ENCODE data around the gene NF1.

NF1 gene

DNA sequence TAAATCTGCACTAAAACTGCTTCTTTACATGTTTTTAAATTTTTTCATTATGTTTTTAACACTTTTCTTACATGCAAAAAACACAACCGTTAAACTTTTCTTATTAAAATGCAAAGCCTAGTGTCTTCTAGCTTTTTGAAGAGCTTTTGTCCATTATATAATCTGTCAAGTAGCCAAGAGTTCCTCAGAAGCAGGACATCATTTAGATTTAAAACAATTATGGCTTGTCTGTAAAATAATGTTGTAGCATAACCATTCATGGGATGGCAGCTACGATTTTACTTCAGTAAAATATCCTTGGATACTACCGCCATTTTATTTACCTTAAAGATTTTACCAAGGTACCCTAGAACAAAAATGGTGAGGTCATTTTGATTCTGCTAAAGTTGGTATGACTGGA is 199.5 kb downstream of the NF1 start:
- no peak overlapping the region for H3K27ac ChIP-seq (ENCODE audit: extremely low read depth, low read depth, low read length)
- peaks cover 9 to 10% of the 10 kb centered on the region in 2 experiments; a peak in 2 of 3 replicates for H3K36me3 ChIP-seq (ENCODE audit: control insufficient read depth in 2 of 2, insufficient read depth in 1 of 2, low read length in 2 of 2)
- no peak overlapping the region for H3K4me3 ChIP-seq (ENCODE audit: low read depth, low read length)
- TF ChIP-seq ZNF660 (tag by site-specific recombination; IDR thresholded peaks at IDR 0.05) (no peak), TCF7L2 (IDR thresholded peaks at IDR 0.05; ENCODE audit: borderline replicate concordance, low read depth, low read length) (no peak), ZNF157 (tag by site-specific recombination; IDR thresholded peaks at IDR 0.05) (no peak), ZNF114 (tag by site-specific recombination; IDR thresholded peaks at IDR 0.05) (no peak), ZNF449 (tag by site-specific recombination; IDR thresholded peaks at IDR 0.05) (no peak), ZNF624 (tag by site-specific recombination; IDR thresholded peaks at IDR 0.05) (no peak), ZNF248 (tag by site-specific recombination; IDR thresholded peaks at IDR 0.05) (no peak), SALL2 (tag by site-specific recombination; IDR thresholded peaks at IDR 0.05; ENCODE audit: borderline replicate concordance) (no peak), SCRT1 (tag by site-specific recombination; IDR thresholded peaks at IDR 0.05; ENCODE audit: borderline replicate concordance) (no peak)
- TF ChIP-seq, protein P1, sequence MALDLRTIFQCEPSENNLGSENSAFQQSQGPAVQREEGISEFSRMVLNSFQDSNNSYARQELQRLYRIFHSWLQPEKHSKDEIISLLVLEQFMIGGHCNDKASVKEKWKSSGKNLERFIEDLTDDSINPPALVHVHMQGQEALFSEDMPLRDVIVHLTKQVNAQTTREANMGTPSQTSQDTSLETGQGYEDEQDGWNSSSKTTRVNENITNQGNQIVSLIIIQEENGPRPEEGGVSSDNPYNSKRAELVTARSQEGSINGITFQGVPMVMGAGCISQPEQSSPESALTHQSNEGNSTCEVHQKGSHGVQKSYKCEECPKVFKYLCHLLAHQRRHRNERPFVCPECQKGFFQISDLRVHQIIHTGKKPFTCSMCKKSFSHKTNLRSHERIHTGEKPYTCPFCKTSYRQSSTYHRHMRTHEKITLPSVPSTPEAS (tag by site-specific recombination; IDR thresholded peaks at IDR 0.05) = no peak
- TF ChIP-seq, protein P2, sequence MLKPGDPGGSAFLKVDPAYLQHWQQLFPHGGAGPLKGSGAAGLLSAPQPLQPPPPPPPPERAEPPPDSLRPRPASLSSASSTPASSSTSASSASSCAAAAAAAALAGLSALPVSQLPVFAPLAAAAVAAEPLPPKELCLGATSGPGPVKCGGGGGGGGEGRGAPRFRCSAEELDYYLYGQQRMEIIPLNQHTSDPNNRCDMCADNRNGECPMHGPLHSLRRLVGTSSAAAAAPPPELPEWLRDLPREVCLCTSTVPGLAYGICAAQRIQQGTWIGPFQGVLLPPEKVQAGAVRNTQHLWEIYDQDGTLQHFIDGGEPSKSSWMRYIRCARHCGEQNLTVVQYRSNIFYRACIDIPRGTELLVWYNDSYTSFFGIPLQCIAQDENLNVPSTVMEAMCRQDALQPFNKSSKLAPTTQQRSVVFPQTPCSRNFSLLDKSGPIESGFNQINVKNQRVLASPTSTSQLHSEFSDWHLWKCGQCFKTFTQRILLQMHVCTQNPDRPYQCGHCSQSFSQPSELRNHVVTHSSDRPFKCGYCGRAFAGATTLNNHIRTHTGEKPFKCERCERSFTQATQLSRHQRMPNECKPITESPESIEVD (tag by site-specific recombination; IDR thresholded peaks at IDR 0.05) = no peak
- no peaks in the 10 kb centered on the region for H3K9me3 ChIP-seq (ENCODE audit: control insufficient read depth, insufficient read depth, low read depth, low read length)
- CTCF ChIA-PET = no interaction called here
- peaks cover 9% of the 10 kb centered on the region for H3K4me1 ChIP-seq (ENCODE audit: control insufficient read depth, insufficient read depth, low read length)
- POLR2A ChIA-PET = no interaction called here

- Histone ChIP-seq H3K9me3 (ENCODE audit: control insufficient read depth, insufficient read depth, low read depth, low read length) (no peaks in the 10 kb centered on the region), H3K36me3 (ENCODE audit: control insufficient read depth in 2 of 2, insufficient read depth in 1 of 2, low read length in 2 of 2) (peaks cover 9 to 10% of the 10 kb centered on the region in 2 experiments; a peak in 2 of 3 replicates), H3K4me1 (ENCODE audit: control insufficient read depth, insufficient read depth, low read length) (peaks cover 9% of the 10 kb centered on the region), H3K4me3 (ENCODE audit: low read depth, low read length) (no peak overlapping the region), H3K27ac (ENCODE audit: extremely low read depth, low read depth, low read length) (no peak overlapping the region)
- CTCF ChIA-PET = no interaction called here
- POLR2A ChIA-PET = no interaction called here
- TF ChIP-seq, protein P1 (tag by site-specific recombination; IDR thresholded peaks at IDR 0.05) = no peak
- no peak for TF ChIP-seq ZNF138 (tag by site-specific recombination; IDR thresholded peaks at IDR 0.05; ENCODE audit: borderline replicate concordance)
- no peak for TF ChIP-seq ZFP41 (tag by site-specific recombination; IDR thresholded peaks at IDR 0.05; ENCODE audit: borderline replicate concordance)
- TF ChIP-seq ZNF394 (tag by site-specific recombination; IDR thresholded peaks at IDR 0.05; ENCODE audit: borderline replicate concordance) = no peak
- no peak for TF ChIP-seq ZNF791 (tag by site-specific recombination; IDR thresholded peaks at IDR 0.05)
- TF ChIP-seq ZNF473 (tag by site-specific recombination; IDR thresholded peaks at IDR 0.05) = no peak
- TF ChIP-seq, protein P3, sequence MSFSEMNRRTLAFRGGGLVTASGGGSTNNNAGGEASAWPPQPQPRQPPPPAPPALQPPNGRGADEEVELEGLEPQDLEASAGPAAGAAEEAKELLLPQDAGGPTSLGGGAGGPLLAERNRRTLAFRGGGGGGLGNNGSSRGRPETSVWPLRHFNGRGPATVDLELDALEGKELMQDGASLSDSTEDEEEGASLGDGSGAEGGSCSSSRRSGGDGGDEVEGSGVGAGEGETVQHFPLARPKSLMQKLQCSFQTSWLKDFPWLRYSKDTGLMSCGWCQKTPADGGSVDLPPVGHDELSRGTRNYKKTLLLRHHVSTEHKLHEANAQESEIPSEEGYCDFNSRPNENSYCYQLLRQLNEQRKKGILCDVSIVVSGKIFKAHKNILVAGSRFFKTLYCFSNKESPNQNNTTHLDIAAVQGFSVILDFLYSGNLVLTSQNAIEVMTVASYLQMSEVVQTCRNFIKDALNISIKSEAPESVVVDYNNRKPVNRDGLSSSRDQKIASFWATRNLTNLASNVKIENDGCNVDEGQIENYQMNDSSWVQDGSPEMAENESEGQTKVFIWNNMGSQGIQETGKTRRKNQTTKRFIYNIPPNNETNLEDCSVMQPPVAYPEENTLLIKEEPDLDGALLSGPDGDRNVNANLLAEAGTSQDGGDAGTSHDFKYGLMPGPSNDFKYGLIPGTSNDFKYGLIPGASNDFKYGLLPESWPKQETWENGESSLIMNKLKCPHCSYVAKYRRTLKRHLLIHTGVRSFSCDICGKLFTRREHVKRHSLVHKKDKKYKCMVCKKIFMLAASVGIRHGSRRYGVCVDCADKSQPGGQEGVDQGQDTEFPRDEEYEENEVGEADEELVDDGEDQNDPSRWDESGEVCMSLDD (tag by site-specific recombination; IDR thresholded peaks at IDR 0.05) = no peak
- no peak for TF ChIP-seq ZNF239 (tag by site-specific recombination; IDR thresholded peaks at IDR 0.05)
- no peak for TF ChIP-seq GLIS1 (tag by site-specific recombination; IDR thresholded peaks at IDR 0.05)
- TF ChIP-seq, protein P4, sequence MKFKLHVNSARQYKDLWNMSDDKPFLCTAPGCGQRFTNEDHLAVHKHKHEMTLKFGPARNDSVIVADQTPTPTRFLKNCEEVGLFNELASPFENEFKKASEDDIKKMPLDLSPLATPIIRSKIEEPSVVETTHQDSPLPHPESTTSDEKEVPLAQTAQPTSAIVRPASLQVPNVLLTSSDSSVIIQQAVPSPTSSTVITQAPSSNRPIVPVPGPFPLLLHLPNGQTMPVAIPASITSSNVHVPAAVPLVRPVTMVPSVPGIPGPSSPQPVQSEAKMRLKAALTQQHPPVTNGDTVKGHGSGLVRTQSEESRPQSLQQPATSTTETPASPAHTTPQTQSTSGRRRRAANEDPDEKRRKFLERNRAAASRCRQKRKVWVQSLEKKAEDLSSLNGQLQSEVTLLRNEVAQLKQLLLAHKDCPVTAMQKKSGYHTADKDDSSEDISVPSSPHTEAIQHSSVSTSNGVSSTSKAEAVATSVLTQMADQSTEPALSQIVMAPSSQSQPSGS (tag by site-specific recombination; IDR thresholded peaks at IDR 0.05; ENCODE audit: low read depth) = no peak
- TF ChIP-seq KLF1 (tag by site-specific recombination; IDR thresholded peaks at IDR 0.05) = no peak
- no peak for TF ChIP-seq ZNF549 (tag by site-specific recombination; IDR thresholded peaks at IDR 0.05)
- TF ChIP-seq ELK4 (IDR thresholded peaks at IDR 0.05; ENCODE audit: borderline replicate concordance, low read depth, low read length) = no peak
- no peak for TF ChIP-seq ZNF155 (tag by site-specific recombination; IDR thresholded peaks at IDR 0.05)
Observed at GRCh38 chr17:31294820-31295488, 200.2 kb downstream of the NF1 start.

Data from HEK293 (cell line).